ENCODE measurements around the gene ANO6. TPM values are rescaled to one million over a fixed set of nuclear protein-coding genes. Genes with fewer than 3 reads are reported as not detected.

ANO6 gene
- total RNA-seq, 3 donors from 2014 or later: 71.8 to 141 (median 76.5) TPM

DNA sequence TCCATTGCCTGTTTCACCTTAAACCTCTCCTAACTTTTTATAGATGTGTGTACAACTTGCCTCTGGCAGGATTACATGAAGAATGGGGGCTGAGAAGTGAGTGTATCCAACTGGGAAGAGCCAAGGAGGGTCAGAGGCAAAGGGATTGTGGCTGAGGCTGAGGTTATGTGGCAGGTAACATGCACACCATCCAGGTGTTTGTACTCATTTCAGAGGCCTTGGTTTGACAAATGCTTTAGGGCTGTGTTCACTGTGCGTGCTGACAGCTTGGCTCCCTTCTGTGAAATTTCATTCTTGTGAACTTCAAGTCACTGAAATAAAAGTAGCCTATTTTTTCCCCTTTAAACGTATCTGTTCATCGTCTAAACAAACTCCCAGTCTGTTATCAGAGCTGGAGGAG is 47.7 kb downstream of the ANO6 start:
- Histone ChIP-seq H3K4me1 (peaks cover 0 to 14% of the 10 kb centered on the region in 2 donors), H3K27ac (no peak overlapping the region), H3K4me3 (no peak overlapping the region), H3K9me3 (no peaks in the 10 kb centered on the region), H3K27me3 (no peaks in the 10 kb centered on the region), H3K36me3 (no peaks in the 10 kb centered on the region)
- DNase-seq (ENCODE audit: low spot score in 2 of 2): no peak
- TF ChIP-seq, protein P1, sequence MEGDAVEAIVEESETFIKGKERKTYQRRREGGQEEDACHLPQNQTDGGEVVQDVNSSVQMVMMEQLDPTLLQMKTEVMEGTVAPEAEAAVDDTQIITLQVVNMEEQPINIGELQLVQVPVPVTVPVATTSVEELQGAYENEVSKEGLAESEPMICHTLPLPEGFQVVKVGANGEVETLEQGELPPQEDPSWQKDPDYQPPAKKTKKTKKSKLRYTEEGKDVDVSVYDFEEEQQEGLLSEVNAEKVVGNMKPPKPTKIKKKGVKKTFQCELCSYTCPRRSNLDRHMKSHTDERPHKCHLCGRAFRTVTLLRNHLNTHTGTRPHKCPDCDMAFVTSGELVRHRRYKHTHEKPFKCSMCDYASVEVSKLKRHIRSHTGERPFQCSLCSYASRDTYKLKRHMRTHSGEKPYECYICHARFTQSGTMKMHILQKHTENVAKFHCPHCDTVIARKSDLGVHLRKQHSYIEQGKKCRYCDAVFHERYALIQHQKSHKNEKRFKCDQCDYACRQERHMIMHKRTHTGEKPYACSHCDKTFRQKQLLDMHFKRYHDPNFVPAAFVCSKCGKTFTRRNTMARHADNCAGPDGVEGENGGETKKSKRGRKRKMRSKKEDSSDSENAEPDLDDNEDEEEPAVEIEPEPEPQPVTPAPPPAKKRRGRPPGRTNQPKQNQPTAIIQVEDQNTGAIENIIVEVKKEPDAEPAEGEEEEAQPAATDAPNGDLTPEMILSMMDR (IDR thresholded peaks at IDR 0.05): no peak
- no peak for TF ChIP-seq POLR2AphosphoS5 (IDR thresholded peaks at IDR 0.05)
- no peak for TF ChIP-seq POLR2A (IDR thresholded peaks at IDR 0.05)
- intact Hi-C loops (cut with DNase I; ENCODE audit: low total_unique reads): no loop called here

DNA sequence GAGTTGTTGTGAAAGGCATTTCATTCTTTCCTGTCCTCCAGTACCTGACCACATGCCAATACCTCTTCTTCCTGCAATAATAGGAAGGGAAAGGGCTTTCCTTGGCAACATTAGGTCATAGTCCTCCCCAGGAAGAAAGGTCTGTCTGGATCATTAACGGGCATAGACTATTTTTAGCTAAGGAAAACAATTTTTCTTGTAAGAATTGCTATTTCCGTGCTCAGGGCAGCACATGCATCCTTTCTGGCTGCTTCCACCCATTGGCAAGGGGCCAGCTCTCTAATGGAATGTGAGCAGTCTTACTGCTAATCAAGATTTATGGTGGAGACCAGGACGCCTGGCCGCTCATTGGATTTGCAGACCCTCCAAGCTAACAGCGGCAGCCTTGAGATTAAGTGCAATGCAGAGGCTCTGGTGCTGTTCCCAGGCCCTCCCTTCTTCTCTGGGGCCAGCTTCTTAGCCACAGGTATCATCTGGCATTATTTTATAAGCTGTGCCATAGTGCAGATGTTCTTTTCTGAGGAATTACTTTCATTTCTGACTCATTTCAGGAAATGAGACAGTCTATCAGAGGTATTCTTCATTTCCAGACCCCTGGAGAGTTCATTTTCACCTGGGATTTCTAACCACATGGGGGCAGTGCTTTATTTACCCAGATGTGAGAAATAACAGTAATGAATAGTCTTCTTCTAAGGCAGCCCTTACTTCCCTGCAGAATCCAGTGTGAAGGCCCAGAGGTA is 52.9 kb downstream of the ANO6 start:
- intact Hi-C loops (cut with DNase I; ENCODE audit: low total_unique reads): no loop called here
- H3K27ac ChIP-seq: peak overlapping the region; percentile 54 to 74
- H3K4me1 ChIP-seq: peaks cover 5 to 15% of the 10 kb centered on the region in 2 donors

DNA sequence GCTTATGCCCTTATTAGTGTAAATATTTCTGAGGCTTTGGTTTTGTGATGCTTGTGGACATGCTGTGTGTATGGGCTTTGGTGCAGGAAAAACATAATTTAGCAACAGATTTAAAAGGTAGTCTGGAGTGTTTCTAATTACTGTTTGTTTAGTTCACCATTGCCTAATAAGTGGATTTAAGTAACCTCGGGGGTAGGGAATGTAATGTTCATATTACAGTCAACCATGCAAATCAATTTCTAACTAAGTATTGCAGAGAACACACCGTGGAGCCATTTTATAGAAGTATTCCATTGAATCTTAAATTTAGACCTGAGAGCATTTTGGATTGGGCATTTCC is 53.5 kb downstream of the ANO6 start:
- TF ChIP-seq, protein P1 (IDR thresholded peaks at IDR 0.05): no peak
- TF ChIP-seq POLR2A (IDR thresholded peaks at IDR 0.05) (no peak), POLR2AphosphoS5 (IDR thresholded peaks at IDR 0.05) (no peak)
- no peaks in the 10 kb centered on the region for H3K36me3 ChIP-seq
- no peaks in the 10 kb centered on the region for H3K9me3 ChIP-seq
- peak overlapping the region; percentile 54 to 74 for H3K27ac ChIP-seq
- intact Hi-C loops (cut with DNase I; ENCODE audit: low total_unique reads): no loop called here
- no peak for DNase-seq (ENCODE audit: low spot score in 2 of 2)
- H3K27me3 ChIP-seq: no peaks in the 10 kb centered on the region
- H3K4me1 ChIP-seq: peaks cover 5 to 15% of the 10 kb centered on the region in 2 donors
- H3K4me3 ChIP-seq: no peak overlapping the region

More for the DNA sequence above, 52.9 kb downstream of the ANO6 start:
- TF ChIP-seq POLR2AphosphoS5 (IDR thresholded peaks at IDR 0.05): peak; percentile 20 to 69 (median 23)
- TF ChIP-seq POLR2A (IDR thresholded peaks at IDR 0.05): no peak
- TF ChIP-seq, protein P1 (IDR thresholded peaks at IDR 0.05): peak in 2 of 3 donors; percentile 19 to 28
- H3K27me3 ChIP-seq: no peaks in the 10 kb centered on the region
- peak overlapping the region in 2 of 3 donors; percentile 6 to 22 for H3K4me3 ChIP-seq
- H3K9me3 ChIP-seq: no peaks in the 10 kb centered on the region
- no peaks in the 10 kb centered on the region for H3K36me3 ChIP-seq
- DNase-seq (ENCODE audit: low spot score in 2 of 2): peak; percentile 56 to 61

DNA sequence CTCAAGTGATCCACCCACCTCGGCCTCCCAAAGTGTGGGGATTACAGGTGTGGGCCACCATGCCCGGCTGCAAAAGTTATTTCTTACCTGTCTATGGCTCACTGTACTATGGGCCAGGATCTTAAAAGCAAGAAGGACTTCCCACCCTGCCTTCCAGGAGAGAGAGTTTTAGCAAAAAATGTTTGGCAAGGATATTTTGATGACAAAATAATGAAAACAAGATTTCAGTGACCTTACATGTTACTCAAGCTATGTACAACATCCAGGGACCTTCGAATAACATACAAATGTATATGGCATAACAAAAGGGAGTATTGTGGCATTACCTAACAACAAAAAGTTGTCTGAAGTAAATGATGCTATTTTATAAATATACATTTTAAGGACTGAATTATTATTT is 55.1 kb downstream of the ANO6 start:
- Histone ChIP-seq H3K9me3 (no peaks in the 10 kb centered on the region), H3K4me1 (peaks cover 5 to 15% of the 10 kb centered on the region in 2 donors), H3K27me3 (no peaks in the 10 kb centered on the region), H3K36me3 (no peaks in the 10 kb centered on the region), H3K27ac (no peak overlapping the region), H3K4me3 (no peak overlapping the region)
- DNase-seq (ENCODE audit: low spot score in 2 of 2): no peak
- intact Hi-C loops (cut with DNase I; ENCODE audit: low total_unique reads): no loop called here
- TF ChIP-seq, protein P1 (IDR thresholded peaks at IDR 0.05): no peak
- no peak for TF ChIP-seq POLR2AphosphoS5 (IDR thresholded peaks at IDR 0.05)
- TF ChIP-seq POLR2A (IDR thresholded peaks at IDR 0.05): no peak

DNA sequence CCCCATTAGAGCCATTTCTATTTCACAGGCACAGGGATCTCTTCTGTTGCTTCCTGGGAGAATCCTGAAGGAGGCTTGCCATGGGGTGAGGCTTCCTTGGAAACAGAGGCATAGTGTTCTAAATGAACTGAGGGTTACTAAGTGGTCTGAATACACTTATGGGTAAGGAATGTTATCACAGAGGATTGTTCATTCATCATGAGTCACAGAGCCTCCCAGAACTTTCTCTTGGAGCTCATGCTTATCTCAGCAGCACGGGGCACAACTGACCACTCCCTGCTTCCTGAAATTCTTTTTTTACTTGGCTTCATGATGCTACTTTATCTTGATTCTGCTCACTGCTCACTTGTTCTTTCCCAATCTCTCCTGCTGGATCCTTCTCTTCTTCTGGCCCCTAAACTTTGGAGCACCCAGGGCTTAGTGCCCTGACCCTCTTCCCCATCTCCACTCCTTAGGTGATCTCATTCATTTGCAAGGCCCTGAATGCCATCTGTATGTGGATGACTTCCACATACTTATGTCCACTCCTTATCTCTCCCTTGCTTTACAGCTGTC is 57.9 kb downstream of the ANO6 start:
- H3K4me3 ChIP-seq: no peak overlapping the region
- H3K27me3 ChIP-seq: no peaks in the 10 kb centered on the region
- H3K9me3 ChIP-seq: no peaks in the 10 kb centered on the region
- TF ChIP-seq POLR2AphosphoS5 (IDR thresholded peaks at IDR 0.05): no peak
- TF ChIP-seq, protein P1 (IDR thresholded peaks at IDR 0.05): no peak
- TF ChIP-seq POLR2A (IDR thresholded peaks at IDR 0.05): no peak
- peak overlapping the region in 1 of 2 donors; percentile 34 for H3K27ac ChIP-seq
- DNase-seq (ENCODE audit: low spot score in 2 of 2): no peak
- intact Hi-C loops (cut with DNase I; ENCODE audit: low total_unique reads): no loop called here
- peaks cover 5 to 6% of the 10 kb centered on the region in 2 donors for H3K4me1 ChIP-seq
- no peaks in the 10 kb centered on the region for H3K36me3 ChIP-seq

Data from breast epithelium (tissue), 4 donors.